Activated CD4-positive, CD25-positive, alpha-beta regulatory T cell treated with anti-CD3 and anti-CD28 coated beads, Interleukin-2, amount 50 U/mL, for 72 hours (primary cell): Measurements from ENCODE around the gene C4orf46.

Experiments used
- DNase-seq: peaks from one replicate; pipeline ENCODE4 v3.0.0; 2021

The C4orf46 gene

DNA sequence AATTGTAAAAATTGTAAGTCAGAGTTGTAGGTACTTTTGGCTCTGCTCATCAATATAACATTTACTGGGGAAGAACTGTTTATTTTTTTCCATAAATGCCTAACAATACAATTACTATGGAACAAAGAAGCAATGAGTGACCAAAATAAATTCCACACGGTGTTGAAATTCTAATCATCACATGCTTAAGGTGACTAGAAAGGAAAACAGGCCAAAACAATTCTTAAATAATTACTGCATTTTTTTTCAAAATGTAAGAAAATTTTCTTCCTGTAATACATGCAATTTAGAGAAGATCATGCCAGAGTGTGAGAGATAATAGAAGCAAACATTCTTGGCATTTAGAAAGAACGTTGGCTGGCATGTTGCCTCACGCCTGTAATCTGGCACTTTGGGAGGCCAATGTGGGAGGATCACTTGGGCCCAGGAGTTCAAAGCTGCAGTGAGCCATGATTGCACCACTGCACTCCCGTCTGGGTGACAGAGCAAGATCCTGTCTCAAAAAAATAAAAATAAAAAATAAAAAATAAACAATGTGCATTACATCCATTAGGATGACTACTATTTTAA, 22.5 kb downstream of the C4orf46 start:
- DNase-seq: no peak

DNA sequence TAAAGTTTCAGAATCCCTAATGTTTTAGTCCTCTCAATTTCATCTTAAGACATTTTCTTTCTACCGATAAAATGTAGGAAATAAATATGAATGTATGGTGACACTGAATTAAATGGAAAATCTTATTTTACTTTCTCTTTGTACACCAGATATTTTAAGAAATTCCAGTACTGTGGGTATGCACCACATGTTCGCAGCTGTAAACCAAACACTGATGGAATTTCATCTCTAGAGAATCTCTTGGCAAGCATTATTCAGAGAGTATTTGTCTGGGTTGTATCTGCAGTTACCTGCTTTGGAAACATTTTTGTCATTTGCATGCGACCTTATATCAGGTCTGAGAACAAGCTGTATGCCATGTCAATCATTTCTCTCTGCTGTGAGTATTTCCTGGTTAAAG, 26.9 kb downstream of the C4orf46 start:
- DNase-seq: no peak

DNA sequence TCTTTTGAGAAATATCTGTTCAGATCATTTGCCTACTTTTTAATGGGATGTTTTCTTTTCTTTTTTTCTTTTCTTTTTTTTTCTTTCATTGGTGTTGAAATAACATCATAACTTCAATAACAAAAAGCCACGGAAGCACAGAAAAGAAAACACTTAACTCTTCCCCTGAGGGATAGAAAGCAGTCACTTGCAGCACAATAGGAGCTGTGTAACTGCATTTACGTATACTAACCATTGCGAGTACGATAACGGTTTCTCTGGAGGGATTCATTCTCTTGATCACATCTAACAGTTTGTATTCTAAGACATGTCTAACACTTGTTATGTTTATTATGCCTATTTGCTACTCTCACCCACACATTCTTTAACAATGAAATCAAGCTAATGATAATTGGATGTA, 27.3 kb downstream of the C4orf46 start:
- no peak for DNase-seq

DNA sequence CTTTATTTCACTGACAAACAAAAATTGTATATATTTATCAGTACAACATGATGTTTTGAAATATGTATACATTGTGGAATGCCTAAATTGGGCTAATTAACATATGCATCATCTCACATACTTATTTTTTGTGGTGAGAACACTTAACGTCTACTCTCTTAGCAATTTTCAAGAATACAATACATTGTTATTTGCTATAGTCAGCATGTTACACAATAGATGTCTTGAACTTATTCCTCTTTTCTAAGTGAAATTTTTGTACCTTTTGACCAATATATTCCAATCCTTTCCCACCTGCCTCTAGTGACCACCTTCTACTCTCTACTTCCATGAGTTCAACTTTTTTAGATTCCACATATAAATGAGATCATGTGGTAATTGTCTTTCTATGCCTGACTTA, 35.1 kb downstream of the C4orf46 start:
- no peak for DNase-seq

DNA sequence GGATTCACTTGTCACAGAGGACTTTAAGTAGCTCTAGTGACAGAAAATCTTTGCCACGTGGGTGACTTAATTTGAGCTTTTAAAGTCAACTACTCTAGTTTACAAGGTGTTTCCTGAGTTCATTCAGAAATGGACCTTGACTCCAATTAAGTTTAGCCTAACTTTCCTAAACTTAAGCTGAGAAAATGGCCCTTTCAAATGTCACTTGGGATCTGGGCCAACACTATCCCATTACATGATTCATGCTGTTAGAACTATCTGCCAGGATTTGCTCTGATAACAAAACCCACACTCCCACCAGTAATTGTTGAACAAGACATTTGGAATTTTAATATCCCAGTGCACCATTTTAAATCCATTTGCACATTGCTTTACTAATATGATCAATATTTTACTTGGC, 40.8 kb downstream of the C4orf46 start:
- DNase-seq: no peak

DNA sequence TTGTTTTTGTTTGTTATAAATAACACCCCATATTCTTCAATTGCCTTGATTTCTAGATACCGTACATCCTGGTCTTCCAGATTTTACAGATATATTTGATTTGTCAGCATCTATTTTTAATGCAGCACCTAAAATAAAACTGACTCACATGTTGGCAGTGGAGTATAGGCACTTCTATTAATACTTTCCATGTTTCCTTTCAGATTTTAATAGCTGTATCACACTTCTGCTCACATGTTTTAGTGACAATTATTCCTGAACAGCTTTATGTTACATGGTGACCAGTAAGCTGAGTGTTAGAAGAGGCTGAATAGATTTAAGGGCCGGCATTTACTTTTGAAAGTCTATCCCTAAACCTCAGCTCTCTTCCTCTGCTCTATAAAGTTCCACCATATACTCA, 46.1 kb downstream of the C4orf46 start:
- DNase-seq: no peak

DNA sequence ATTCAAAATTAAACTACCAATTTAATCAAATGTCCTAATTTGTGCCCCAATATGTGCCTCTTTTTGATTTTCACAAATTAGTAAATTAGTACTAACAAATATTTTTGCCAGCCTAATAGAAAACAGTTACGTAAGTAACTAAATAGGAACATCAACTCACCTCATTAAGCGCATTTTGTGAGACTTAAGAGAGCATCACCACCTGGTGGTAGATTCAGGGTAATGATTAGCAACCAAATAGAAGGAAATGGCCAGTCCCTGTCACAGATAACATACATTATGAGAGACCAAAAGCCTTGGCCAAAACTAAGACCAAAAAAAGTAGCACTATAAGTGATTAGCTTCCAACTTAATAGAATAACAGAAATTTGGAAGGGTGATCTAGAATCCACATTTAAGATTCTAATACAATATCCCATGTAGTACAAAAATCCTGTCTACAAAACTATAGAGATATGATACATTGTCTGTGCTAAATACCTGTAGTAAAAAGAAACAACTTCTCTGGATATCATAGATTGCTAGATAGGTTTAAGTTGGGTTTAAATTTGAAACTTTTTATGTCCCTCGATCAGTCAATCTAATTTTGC, 46.7 kb downstream of the C4orf46 start:
- no peak for DNase-seq

DNA sequence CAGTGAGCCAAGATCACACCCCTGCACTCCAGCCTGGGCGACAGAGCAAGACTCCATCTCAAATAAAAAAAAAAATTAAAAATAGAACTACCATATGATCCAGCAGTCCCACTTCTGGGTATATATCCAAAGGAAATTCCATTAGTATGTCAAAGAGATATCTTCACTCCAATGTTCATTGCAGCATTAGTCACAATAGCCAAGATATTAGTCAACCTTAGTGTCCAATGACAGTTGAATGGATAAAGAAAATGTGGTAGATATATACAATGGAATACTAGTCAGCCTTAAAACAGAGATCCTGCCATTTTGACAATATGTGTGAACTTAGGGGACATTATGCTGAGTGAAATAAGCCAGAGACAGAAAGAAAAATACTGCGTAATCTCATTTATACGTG, 49.4 kb downstream of the C4orf46 start:
- no peak for DNase-seq

DNA sequence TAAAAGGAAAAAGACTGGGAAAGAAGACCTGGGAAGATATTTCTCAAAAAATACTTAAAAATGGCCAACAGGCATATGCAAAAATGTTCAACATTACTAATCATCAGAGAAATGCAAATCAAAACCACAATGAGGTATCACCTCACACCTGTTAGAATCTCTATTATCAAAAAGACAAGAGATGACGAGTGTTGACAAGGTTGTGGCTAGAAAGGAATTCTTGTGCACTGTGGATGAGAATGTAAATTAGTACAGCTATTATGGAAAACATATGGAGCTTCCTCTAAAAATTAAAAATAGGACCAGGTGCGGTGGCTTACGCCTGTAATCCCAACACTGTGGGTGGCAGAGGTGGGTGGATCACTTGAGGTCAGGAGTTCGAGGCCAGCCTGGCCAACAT, 50.0 kb downstream of the C4orf46 start:
- DNase-seq: no peak

DNA sequence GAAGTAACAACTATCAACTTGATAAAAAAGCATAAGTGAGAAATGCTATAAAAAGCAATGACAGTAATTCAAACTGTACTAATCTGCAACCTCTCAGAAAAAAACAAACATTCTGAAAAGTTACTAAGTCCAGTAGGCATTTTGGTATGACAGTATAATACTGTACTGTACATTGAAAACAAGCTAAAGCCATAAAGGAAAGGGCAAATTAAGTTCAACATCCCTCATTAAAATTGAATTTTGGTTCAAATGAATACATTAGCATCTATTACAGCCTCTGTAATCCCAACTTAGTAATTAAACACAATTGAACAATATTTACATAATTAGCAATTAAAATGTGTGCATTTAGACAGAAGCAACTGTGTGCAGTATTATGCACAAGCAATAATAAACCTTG, 53.7 kb downstream of the C4orf46 start:
- no peak for DNase-seq
